SK-N-DZ (cell line): Measurements from ENCODE around the gene ZP3.
"Not testable (repeated sequence)": the region's sequence is repeated elsewhere in the genome, so short reads cannot be mapped to it uniquely, and the experiment has no call there.

ENCODE experiments used
- DNase-seq: peaks from one replicate; pipeline ENCODE4 v3.0.0-alpha.2; 2015; ENCODE audit warnings: low spot score

The ZP3 gene

GRCh38 chr7:76482660-76483059 lies 57.9 kb downstream of the ZP3 start:
- DNase-seq: not testable (repeated sequence)

- not testable (repeated sequence) for DNase-seq
Measured at GRCh38 chr7:76483081-76483480, 58.3 kb downstream of the ZP3 start.

- not testable (repeated sequence) for DNase-seq
Measured at GRCh38 chr7:76484456-76484855, 59.7 kb downstream of the ZP3 start.

GRCh38 chr7:76485822-76486610 lies 61.3 kb downstream of the ZP3 start:
- DNase-seq: not testable (repeated sequence)

- not testable (repeated sequence) for DNase-seq
Measured at GRCh38 chr7:76486618-76487017, 61.9 kb downstream of the ZP3 start.

- DNase-seq: not testable (repeated sequence)
Measured at GRCh38 chr7:76487969-76488368, 63.2 kb downstream of the ZP3 start.
